GM21576 (cell line): Measurements from ENCODE around the gene ZNG1B.
"Not testable (repeated sequence)": the region's sequence is repeated elsewhere in the genome, so short reads cannot be mapped to it uniquely, and the experiment has no call there.

Experiments
- ATAC-seq: cut with Tn5 transposase; IDR thresholded peaks from one replicate; pipeline ENCODE4 v1.9.1; 2021; ENCODE audit warnings: mild to moderate bottlenecking, moderate library complexity; ENCODE audit not compliant: unreplicated experiment

The ZNG1B gene

GRCh38 chr2:113437508-113438465, at the start of gene ZNG1B:
ZNG1B (plus strand) TSS chr2:113437691; CDS start chr2:113437869, 178 bp downstream.
- not testable (repeated sequence) for ATAC-seq

DNA sequence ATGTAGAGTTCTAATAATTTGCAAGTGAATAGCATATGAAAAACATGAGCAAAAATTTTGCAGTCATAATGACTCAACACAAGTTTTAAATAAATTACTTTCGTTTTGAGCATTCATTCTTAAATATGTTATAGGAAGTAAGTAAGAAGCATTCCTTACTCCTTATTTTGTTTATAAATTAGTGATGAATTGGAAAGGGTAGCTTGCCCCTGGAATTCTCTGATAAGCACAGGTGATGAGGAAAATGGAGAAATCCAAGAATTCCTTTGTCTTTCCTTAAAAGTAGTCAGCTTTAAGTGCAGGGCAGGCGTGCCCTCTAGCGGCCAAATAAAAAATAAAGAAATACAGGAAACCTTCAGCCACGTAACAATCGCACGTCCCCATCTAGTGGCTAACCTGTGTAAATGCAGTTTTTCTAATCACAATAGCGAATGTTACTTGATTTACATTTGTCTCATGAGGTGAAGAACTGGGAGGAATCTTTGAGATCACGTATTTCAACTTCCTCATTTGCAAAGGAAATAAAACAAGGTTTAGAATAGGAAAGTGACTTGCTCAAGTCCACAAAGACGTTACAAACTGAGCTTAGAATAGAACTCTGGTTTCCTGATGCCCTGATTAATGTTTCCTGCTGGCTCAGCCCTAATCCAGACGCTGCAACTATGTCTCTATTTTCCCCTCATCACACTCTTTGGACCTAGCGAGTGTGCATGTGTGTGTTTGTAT, 47.2 kb upstream of the ZNG1B start:
- peak; percentile 93 for ATAC-seq

- no peak for ATAC-seq
Observed at GRCh38 chr2:113391073-113391472, 46.4 kb upstream of the ZNG1B start.

- ATAC-seq, result peak; percentile 50
Observed at GRCh38 chr2:113406114-113406513, 31.4 kb upstream of the ZNG1B start.

- no peak for ATAC-seq
Observed at GRCh38 chr2:113407446-113408099, 29.9 kb upstream of the ZNG1B start.

DNA sequence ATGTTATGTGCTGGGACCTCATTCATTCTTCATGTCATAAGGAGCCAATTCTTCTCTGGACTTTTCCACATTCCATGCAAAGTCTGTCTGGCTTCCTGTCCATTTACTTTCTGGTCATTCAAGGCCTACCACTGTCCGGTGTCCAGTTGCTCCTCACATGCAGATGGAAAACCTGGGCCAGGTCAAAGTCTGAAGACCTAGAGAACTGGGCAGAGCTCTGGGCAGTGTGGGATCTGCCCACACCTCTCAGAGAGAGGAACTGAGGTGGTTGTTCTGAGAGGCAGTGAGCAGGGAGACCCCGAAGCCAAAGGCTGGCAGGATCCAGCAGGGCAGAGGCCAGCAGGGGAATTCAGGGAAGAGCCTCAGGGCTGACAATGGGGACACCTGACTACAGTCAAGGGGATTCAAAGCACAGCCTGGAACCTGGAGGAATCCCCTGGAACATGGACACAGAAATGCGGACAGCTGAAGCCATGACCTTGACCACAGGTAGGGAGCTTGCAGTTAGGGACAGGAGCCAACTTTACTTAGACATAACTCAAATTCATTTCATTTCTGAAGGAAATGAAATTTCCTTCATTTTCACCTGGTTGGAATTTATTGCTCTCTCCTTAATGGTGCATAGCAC, 25.7 kb upstream of the ZNG1B start:
- not testable (repeated sequence) for ATAC-seq

DNA sequence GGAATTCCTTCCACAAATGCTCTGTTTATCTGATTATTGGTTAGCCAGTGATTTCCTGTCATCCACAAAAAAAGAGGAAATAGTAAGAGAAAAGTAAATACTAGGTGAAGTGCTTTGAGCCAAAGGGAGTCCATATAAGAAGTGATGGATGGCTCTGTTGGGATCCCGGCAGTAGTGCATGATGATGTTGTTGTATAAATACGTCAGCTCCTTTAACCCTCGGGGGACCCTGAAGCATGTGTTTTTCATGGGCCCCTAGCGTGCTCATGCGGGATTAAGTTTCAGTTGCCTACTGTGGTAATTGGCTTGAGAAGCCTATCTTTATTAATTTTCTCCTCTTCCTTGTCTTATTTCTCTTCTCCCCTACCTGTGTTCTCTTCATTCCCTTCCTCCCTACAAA, 24.7 kb upstream of the ZNG1B start:
- ATAC-seq, result not testable (repeated sequence)

- ATAC-seq, result not testable (repeated sequence)
Observed at GRCh38 chr2:113431773-113432172, 5.7 kb upstream of the ZNG1B start.

DNA sequence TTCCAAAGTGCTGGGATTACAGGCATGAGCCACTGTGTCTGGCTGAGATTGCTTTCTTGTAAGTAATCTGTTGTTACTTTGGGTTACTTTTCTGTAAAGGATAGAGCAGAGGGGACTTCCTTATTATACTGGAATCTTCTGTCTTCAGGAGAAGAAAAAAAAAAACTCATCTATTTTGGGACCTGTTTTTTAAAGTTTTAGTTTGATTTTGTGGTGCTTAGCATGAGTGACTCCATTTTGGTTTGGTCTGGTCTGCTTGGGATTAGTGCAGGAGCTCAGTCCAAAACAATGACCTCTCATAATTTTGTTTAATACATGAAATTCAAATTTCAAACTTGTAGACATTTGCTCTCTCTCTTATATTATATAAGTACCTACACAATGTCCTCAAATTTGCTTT, 4.0 kb upstream of the ZNG1B start:
- ATAC-seq, result not testable (repeated sequence)

DNA sequence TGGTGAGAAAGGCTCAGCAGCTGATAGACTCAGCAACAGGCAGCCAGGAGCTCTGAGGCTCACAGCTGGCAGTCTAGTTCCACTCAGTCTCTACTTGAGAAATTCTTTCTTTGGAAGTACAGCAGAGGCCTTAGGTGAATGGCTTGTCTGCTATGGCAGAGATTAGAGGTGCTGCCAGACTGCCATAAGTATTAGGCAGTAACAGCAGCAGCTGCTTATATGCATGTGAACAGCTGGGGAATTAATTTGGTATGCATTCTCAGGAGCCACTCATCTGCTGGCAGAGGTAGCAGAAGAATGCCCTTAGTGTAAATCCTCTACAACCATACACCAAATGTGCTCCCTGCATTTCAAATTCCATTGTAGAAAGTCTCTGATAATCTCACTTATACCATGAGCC, 28.3 kb downstream of the ZNG1B start:
- not testable (repeated sequence) for ATAC-seq

DNA sequence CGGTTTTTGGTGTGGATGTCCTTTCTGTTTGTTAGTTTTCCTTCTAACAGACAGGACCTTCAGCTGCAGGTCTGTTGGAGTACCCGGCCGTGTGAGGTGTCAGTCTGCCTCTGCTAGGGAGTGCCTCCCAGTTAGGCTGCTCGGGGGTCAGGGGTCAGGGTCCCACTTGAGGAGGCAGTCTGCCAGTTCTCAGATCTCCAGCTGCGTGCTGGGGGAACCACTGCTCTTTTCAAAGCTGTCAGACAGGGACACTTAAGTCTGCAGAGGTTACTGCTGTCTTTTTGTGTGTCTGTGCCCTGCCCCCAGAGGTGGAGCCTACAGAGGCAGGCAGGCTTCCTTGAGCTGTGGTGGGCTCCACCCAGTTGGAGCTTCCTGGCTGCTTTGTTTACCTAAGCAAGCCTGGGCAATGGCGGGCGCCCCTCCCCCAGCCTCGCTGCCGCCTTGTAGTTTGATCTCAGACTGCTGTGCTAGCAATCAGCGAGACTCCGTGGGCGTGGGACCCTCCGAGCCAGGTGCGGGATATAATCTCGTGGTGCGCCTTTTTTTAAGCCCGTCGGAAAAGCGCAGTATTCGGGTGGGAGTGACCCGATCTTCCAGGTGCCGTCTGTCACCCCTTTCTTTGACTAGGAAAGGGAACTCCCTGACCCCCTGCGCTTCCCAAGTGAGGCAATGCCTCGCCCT, 39.3 kb downstream of the ZNG1B start:
- not testable (repeated sequence) for ATAC-seq

DNA sequence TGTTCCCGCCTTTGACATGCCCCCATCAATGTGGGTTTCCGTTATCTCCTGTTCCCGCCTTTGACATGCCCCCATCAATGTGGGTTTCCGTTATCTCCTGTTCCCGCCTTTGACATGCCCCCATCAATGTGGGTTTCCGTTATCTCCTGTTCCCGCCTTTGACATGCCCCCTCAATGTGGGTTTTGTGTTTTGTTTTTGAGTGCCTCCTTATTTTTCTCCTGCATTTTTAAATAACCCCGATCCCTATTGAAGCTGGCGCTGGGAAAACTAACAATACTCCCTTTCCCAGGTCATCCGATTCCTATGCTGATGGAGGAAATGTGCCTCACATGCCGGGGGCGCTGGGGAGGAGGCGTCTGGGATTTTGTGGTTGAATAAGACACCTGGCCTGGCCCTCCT, 59.0 kb downstream of the ZNG1B start:
- ATAC-seq, result not testable (repeated sequence)

GRCh38 chr2:113498365-113498764, 60.9 kb downstream of the ZNG1B start, which contains the start of gene FOXD4L1:
FOXD4L1 (plus strand) TSS chr2:113498665; CDS start chr2:113499257, 592 bp downstream.
- not testable (repeated sequence) for ATAC-seq

DNA sequence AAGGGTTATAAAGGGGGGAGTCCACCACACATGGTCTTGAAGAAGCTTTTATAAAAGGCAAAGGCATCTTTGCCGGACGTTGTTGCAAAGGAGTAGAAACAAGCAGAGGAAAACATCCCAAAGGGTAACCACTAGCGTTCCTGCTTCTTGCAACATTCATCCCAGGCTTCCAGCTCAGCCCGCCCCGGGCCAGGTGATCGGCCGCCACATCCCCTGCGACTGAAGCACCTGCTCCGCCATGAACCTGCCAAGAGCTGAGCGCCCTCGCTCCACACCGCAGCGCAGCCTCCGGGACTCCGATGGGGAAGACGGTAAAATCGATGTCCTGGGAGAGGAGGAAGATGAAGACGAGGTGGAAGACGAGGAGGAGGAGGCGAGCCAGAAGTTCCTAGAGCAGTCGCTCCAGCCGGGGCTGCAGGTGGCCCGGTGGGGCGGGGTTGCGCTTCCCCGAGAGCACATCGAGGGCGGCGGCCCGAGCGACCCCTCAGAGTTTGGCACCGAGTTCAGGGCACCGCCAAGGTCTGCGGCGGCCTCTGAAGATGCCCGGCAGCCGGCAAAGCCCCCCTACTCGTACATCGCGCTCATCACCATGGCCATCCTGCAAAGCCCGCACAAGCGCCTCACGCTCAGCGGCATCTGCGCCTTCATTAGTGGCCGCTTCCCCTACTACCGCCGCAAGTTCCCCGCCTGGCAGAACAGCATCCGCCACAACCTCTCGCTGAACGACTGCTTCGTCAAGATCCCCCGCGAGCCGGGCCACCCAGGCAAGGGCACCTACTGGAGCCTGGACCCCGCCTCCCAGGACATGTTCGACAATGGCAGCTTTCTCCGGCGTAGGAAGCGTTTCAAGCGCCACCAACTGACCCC, 61.8 kb downstream of the ZNG1B start:
- not testable (repeated sequence) for ATAC-seq

DNA sequence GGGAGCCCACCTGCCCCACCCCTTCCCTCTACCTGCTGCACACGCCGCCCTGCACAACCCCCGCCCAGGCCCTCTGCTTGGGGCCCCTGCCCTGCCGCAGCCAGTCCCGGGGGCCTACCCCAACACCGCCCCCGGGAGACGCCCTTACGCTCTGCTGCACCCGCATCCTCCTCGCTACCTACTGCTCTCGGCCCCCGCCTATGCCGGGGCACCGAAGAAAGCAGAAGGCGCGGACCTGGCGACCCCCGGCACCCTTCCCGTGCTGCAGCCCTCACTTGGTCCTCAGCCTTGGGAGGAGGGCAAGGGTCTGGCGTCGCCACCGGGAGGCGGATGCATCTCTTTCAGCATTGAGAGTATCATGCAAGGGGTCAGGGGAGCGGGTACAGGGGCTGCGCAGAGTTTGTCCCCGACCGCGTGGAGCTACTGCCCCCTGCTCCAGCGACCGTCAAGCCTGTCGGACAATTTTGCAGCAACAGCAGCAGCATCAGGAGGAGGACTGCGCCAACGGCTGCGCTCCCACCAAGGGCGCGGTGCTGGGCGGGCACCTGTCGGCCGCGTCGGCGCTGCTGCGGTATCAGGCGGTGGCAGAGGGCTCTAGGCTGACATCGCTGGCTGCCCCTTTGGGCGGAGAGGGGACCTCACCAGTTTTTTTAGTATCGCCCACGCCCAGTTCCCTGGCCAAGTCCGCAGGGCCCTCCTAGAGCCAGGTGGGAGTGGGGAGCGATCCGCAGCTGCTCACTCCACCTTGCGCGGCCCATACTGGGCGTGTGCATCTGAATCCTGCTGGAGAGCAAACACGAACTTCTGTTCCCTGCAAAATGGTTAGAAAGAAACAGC, 62.6 kb downstream of the ZNG1B start:
- not testable (repeated sequence) for ATAC-seq

GRCh38 chr2:113500723-113501038, 63.2 kb downstream of the ZNG1B start:
- not testable (repeated sequence) for ATAC-seq

- peak; percentile 17 for ATAC-seq
Observed at GRCh38 chr2:113502216-113503093, 65.0 kb downstream of the ZNG1B start.
